Spleen (tissue), 11 donors: ENCODE data around the gene GALNT16. TPM values are rescaled to one million over a fixed set of nuclear protein-coding genes. Genes with fewer than 3 reads are reported as not detected.
A peak's percentile ranks its signal among the peaks of the same experiment; 100 is the strongest.

Experiments
- DNase-seq: peaks from one replicate; pipeline ENCODE4 v3.0.0-alpha.2; 2020
- H3K27ac ChIP-seq, 8 donors: fragments of 200-600 bp; sonication (generic) in 7 of 8; 1 replicate in 4 of 8; 2 replicates in 4 of 8; pipeline versions ENCODE4 v1.5.0 to v1.8.0; 2016 to 2021; ENCODE audit warnings: inconsistent platforms in 4 of 8, mild to moderate bottlenecking in 4 of 8, moderate library complexity in 1 of 8
- H3K27me3 ChIP-seq, 7 donors: fragments of 200-600 bp; sonication (generic) in 6 of 7; replicated peaks in 1 of 7; 1 replicate in 4 of 7; 2 replicates in 3 of 7; pipeline versions ENCODE4 v1.5.0 to v1.8.0; 2016 to 2021; ENCODE audit warnings: inconsistent platforms in 3 of 7, mild to moderate bottlenecking in 1 of 7
- H3K36me3 ChIP-seq, 6 donors: fragments of 200-600 bp; sonication (generic) in 5 of 6; 1 replicate in 4 of 6; 2 replicates in 2 of 6; pipeline versions ENCODE4 v1.5.0 to v1.8.0; 2016 to 2021; ENCODE audit warnings: inconsistent platforms in 2 of 6
- H3K4me1 ChIP-seq, 6 donors: fragments of 200-600 bp; sonication (generic) in 5 of 6; 1 replicate in 3 of 6; 2 replicates in 3 of 6; pipeline versions ENCODE4 v1.5.0 to v1.8.0; 2016 to 2021; ENCODE audit warnings: inconsistent platforms in 3 of 6
- H3K4me3 ChIP-seq, 8 donors: fragments of 200-600 bp; sonication (generic) in 7 of 8; 1 replicate in 4 of 8; 2 replicates in 4 of 8; pipeline versions ENCODE4 v1.5.0 to v1.8.0; 2016 to 2021; ENCODE audit warnings: inconsistent platforms in 4 of 8, mild to moderate bottlenecking in 4 of 8, moderate library complexity in 2 of 8
- H3K9me3 ChIP-seq, 8 donors: fragments of 200-600 bp; sonication (generic) in 7 of 8; 1 replicate in 4 of 8; 2 replicates in 4 of 8; pipeline versions ENCODE4 v1.5.0 to v1.8.0; 2016 to 2021; ENCODE audit warnings: inconsistent platforms in 4 of 8
- CTCF ChIP-seq, 11 experiments: fragments of 200-600 bp in 7 of 11; fragments of 450-650 bp in 4 of 11; sonication (generic) in 4 of 11; IDR thresholded peaks in 8 of 11; conservative IDR thresholded peaks in 3 of 11; 1 replicate in 7 of 11; 2 replicates in 4 of 11; pipeline versions ENCODE4 v1.4.0 to v1.8.0; 2016 to 2021; ENCODE audit warnings: antibody characterized with exemption in 11 of 11, inconsistent platforms in 4 of 11, mild to moderate bottlenecking in 1 of 11
- POLR2A ChIP-seq, 3 donors: fragments of 450-650 bp; IDR thresholded peaks; one replicate each; pipeline ENCODE4 v1.5.1; 2017; ENCODE audit warnings: antibody characterized with exemption in 3 of 3, mild to moderate bottlenecking in 1 of 3
- POLR2AphosphoS5 ChIP-seq, 3 donors: sonication (generic); formaldehyde crosslinking; IDR thresholded peaks; one replicate each; pipeline ENCODE4 v1.5.1; 2017; ENCODE audit warnings: antibody characterized with exemption in 3 of 3
- WGBS, 5 donors: extraction: QIAGEN DNeasy Blood & Tissue Kit in 3 of 5; methylation state at CpG; one replicate each; pipeline versions ENCODE4 v1.1.5 to v1.1.7; 2013 to 2018; 5-methylcytosine and 5-hydroxymethylcytosine counted together
- intact Hi-C: fragments of 100-400 bp; cut with DNase I; formaldehyde crosslinking; loops from one replicate; pipeline ENCODE4 v1.15.0; 2023; ENCODE audit warnings: low total_unique reads
- polyA plus RNA-seq, 3 donors: library from polyadenylated mRNA; stranded (reverse); fragments of 200-250 nt; gene quantifications; one replicate each; pipeline ENCODE4 v1.2.1, GENCODE V29; 2013
- total RNA-seq, 7 donors: library from RNA; depleted of rRNA in 3 of 7; stranded (reverse); fragments of >200 nt in 3 of 7; fragmentation: NEBNext Ultra II Directional in 4 of 7; extraction: Animal tissue kit (Norgen Biotek cat#: 25700) in 4 of 7; gene quantifications; one replicate each; pipeline versions ENCODE4 v1.1.0 to v1.2.1, GENCODE V29; 2016 to 2021
- donor health status: healthy with polysubstance abuse.
- donor health status: DM: no; HTN: no; CAD: no; lungs with moderate emphysema.
- donor health status: DM: no; HTN: no; CAD: no.
- donor health status: Bipolar disorder and iron deficiency.
- donor health status: healthy.
- donor health status: DM: no; HTN: no; CAD: no.
- donor health status: DM: yes; HTN: yes; CAD: no.

The GALNT16 gene
- total and polyA plus RNA-seq, 10 donors, result 2.1 to 36.4 (median 10.0) TPM

DNA sequence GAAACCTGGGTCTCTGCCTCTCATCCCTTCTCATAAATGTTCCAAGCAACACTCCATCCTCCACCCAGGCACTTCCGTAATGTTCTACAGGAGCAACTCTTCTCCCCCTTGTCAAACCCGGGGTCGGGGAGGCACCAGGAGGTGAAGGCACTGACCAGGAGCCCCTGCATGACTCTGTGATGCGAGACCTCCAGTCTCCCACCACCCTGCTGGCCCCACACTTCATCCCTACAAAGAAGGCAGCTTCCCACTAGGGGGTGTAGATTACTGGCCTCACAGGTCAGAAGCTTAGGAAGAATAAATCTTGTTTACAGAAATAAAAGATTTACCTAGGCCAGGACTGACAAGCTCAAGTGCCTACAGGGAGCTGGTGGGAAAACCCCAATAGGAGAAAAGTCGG is 90.9 kb downstream of the GALNT16 start:
- intact Hi-C loops, result no loop called here

DNA sequence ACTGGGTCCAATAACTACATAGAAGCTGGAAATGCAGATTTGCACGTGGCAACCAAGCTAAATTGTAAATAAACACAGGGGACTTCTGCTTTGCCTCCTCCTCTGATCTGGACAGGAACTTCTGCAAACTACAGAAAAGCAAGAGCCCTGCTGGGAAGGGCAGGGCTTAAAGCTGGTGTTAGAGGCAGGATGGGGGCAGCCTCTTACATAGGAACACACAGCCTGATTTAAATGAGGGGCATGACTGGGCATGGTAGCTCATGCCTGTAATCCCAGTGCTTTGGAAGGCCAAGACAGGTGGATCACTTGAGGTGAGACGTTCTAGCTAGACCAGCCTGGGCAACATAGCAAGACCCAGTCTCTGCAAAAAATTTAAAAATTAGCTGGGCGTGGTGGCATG is 91.4 kb downstream of the GALNT16 start:
- Histone ChIP-seq H3K27ac (no peak overlapping the region), H3K27me3 (peaks cover 0 to 13% (median 0%) of the 10 kb centered on the region in 7 donors), H3K9me3 (no peaks in the 10 kb centered on the region), H3K36me3 (peaks cover 0 to 6% (median 0%) of the 10 kb centered on the region in 6 donors), H3K4me1 (peaks cover 0 to 27% (median 15%) of the 10 kb centered on the region in 6 donors), H3K4me3 (no peak overlapping the region)
- no peak for TF ChIP-seq POLR2AphosphoS5 (IDR thresholded peaks at IDR 0.05)
- no peak for TF ChIP-seq CTCF (IDR thresholded peaks at IDR 0.05 in 8 of 11, conservative IDR thresholded peaks at IDR 0.05 in 3 of 11)
- TF ChIP-seq POLR2A (IDR thresholded peaks at IDR 0.05), result no peak
- WGBS, 5 donors, result 56 to 62% (median 59%) methylated on average over 3 of the region's 3 CpGs
- intact Hi-C loops, result no loop called here
- peak; percentile 48 for DNase-seq

More for the DNA sequence above, 90.9 kb downstream of the GALNT16 start:
- WGBS, 5 donors, result 82 to 92% (median 86%) methylated on average over 5 of the region's 5 CpGs
- H3K27ac ChIP-seq, result no peak overlapping the region
- H3K36me3 ChIP-seq, result peaks cover 0 to 6% (median 0%) of the 10 kb centered on the region in 6 donors
- H3K27me3 ChIP-seq, result peaks cover 0 to 13% (median 0%) of the 10 kb centered on the region in 7 donors
- H3K9me3 ChIP-seq, result no peaks in the 10 kb centered on the region
- peak; percentile 50 for DNase-seq
- TF ChIP-seq CTCF (IDR thresholded peaks at IDR 0.05 in 8 of 11, conservative IDR thresholded peaks at IDR 0.05 in 3 of 11) (no peak), POLR2AphosphoS5 (IDR thresholded peaks at IDR 0.05) (no peak), POLR2A (IDR thresholded peaks at IDR 0.05) (no peak)
- peaks cover 0 to 27% (median 15%) of the 10 kb centered on the region in 6 donors for H3K4me1 ChIP-seq
- no peak overlapping the region for H3K4me3 ChIP-seq

DNA sequence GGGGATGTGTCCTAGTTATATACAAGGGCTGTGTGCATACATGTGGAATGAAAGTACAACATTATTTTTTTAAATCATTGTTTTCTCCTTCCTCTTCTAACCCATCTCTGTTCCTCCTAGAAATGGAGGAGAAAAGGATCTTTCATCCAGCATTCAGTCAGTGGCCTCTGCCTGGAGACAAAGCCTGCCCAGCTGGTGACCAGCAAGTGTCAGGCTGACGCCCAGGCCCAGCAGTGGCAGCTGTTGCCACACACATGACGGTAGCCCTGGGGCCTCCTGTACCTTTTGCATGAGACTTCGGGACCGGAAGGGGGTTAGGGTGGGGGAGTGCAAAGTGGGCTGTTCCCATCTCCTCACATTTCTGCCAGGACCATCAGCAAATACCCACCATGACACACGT is 92.0 kb downstream of the GALNT16 start:
- Histone ChIP-seq H3K4me1 (peaks cover 0 to 27% (median 15%) of the 10 kb centered on the region in 6 donors), H3K36me3 (peaks cover 0 to 6% (median 0%) of the 10 kb centered on the region in 6 donors), H3K27me3 (peaks cover 0 to 13% (median 0%) of the 10 kb centered on the region in 7 donors), H3K4me3 (no peak overlapping the region), H3K27ac (no peak overlapping the region), H3K9me3 (no peaks in the 10 kb centered on the region)
- intact Hi-C loops, result no loop called here
- peak; percentile 54 for DNase-seq
- WGBS, 5 donors, result 77 to 92% (median 80%) methylated on average over 3 to 5 of the region's 5 CpGs
- no peak for TF ChIP-seq POLR2AphosphoS5 (IDR thresholded peaks at IDR 0.05)
- TF ChIP-seq CTCF (IDR thresholded peaks at IDR 0.05 in 8 of 11, conservative IDR thresholded peaks at IDR 0.05 in 3 of 11), result no peak
- TF ChIP-seq POLR2A (IDR thresholded peaks at IDR 0.05), result no peak

GRCh38 chr14:69353168-69353567 is 93.2 kb downstream of the GALNT16 start:
- no peak for TF ChIP-seq CTCF (IDR thresholded peaks at IDR 0.05 in 8 of 11, conservative IDR thresholded peaks at IDR 0.05 in 3 of 11)
- no peaks in the 10 kb centered on the region for H3K9me3 ChIP-seq
- H3K36me3 ChIP-seq, result peaks cover 0 to 6% (median 0%) of the 10 kb centered on the region in 6 donors
- no peak for DNase-seq
- no peak overlapping the region for H3K27ac ChIP-seq
- peaks cover 0 to 7% (median 0%) of the 10 kb centered on the region in 7 donors for H3K27me3 ChIP-seq
- 77 to 94% (median 87%) methylated on average over 3 of the region's 3 CpGs for WGBS, 5 donors
- no peak overlapping the region for H3K4me3 ChIP-seq
- peaks cover 0 to 27% (median 15%) of the 10 kb centered on the region in 6 donors for H3K4me1 ChIP-seq
- intact Hi-C loops, result no loop called here
